ENCODE data around the gene MKRN2OS. TPM values are rescaled to one million over a fixed set of nuclear protein-coding genes. Genes with fewer than 3 reads are reported as not detected.

MKRN2OS gene
- total RNA-seq, 1 experiment from 2014 or later: 0.47 TPM

- peaks cover 90% of the 10 kb centered on the region for H3K36me3 Mint-ChIP-seq (ENCODE audit: insufficient read depth, unreplicated experiment)
- no peaks in the 10 kb centered on the region for H3K9me3 Mint-ChIP-seq (ENCODE audit: unreplicated experiment)
- ChIA-PET CTCF (interaction anchor here (1.0 kb wide), 1 partner anchor 37 kb away, joined by 3 read pairs; no protein-coding TSS in a partner anchor), POLR2A (no interaction called here)
- no peak for DNase-seq (ENCODE audit: unreplicated experiment)
- no TSS peak for BruUV-seq (replicated peaks)
- no peaks in the 10 kb centered on the region for H3K4me1 Mint-ChIP-seq (ENCODE audit: insufficient read depth, unreplicated experiment)
- no peaks in the 10 kb centered on the region for H3K27me3 Mint-ChIP-seq (ENCODE audit: insufficient read depth, unreplicated experiment)
- H3K27ac Mint-ChIP-seq (ENCODE audit: low read depth, unreplicated experiment): no peak overlapping the region
- intact Hi-C loops (cut with micrococcal nuclease): no loop called here
- TF ChIP-seq CTCF (IDR thresholded peaks at IDR 0.05; ENCODE audit: unreplicated experiment): no peak
- H3K4me3 Mint-ChIP-seq (ENCODE audit: unreplicated experiment): no peak overlapping the region
Observed at GRCh38 chr3:12574661-12575060, 29.4 kb upstream of the MKRN2OS start.

GRCh38 chr3:12574131-12574530, 28.8 kb upstream of the MKRN2OS start:
- no peaks in the 10 kb centered on the region for H3K4me1 Mint-ChIP-seq (ENCODE audit: insufficient read depth, unreplicated experiment)
- intact Hi-C loops (cut with micrococcal nuclease): no loop called here
- DNase-seq (ENCODE audit: unreplicated experiment): no peak
- no peaks in the 10 kb centered on the region for H3K9me3 Mint-ChIP-seq (ENCODE audit: unreplicated experiment)
- H3K4me3 Mint-ChIP-seq (ENCODE audit: unreplicated experiment): no peak overlapping the region
- peaks cover 90% of the 10 kb centered on the region for H3K36me3 Mint-ChIP-seq (ENCODE audit: insufficient read depth, unreplicated experiment)
- no peaks in the 10 kb centered on the region for H3K27me3 Mint-ChIP-seq (ENCODE audit: insufficient read depth, unreplicated experiment)
- H3K27ac Mint-ChIP-seq (ENCODE audit: low read depth, unreplicated experiment): no peak overlapping the region
- TF ChIP-seq CTCF (IDR thresholded peaks at IDR 0.05; ENCODE audit: unreplicated experiment): no peak
- no TSS peak for BruUV-seq (replicated peaks)
- CTCF ChIA-PET: interaction anchor here (0.9 to 1.0 kb wide), 2 partner anchors 9 to 38 kb away, joined by 3 read pairs; no protein-coding TSS in a partner anchor
- POLR2A ChIA-PET: no interaction called here

- Mint-ChIP-seq H3K4me1 (ENCODE audit: insufficient read depth, unreplicated experiment) (no peaks in the 10 kb centered on the region), H3K36me3 (ENCODE audit: insufficient read depth, unreplicated experiment) (peaks cover 86% of the 10 kb centered on the region), H3K27me3 (ENCODE audit: insufficient read depth, unreplicated experiment) (no peaks in the 10 kb centered on the region), H3K4me3 (ENCODE audit: unreplicated experiment) (no peak overlapping the region), H3K27ac (ENCODE audit: low read depth, unreplicated experiment) (no peak overlapping the region), H3K9me3 (ENCODE audit: unreplicated experiment) (no peaks in the 10 kb centered on the region)
- intact Hi-C loops (cut with micrococcal nuclease): no loop called here
- TF ChIP-seq CTCF (IDR thresholded peaks at IDR 0.05; ENCODE audit: unreplicated experiment): no peak
- no peak for DNase-seq (ENCODE audit: unreplicated experiment)
- ChIA-PET CTCF (no interaction called here), POLR2A (interaction anchor here (0.8 kb wide), 1 partner anchor 29 kb away, joined by 3 read pairs; no protein-coding TSS in a partner anchor)
- no TSS peak for BruUV-seq (replicated peaks)
Observed at GRCh38 chr3:12571986-12572385, 26.7 kb upstream of the MKRN2OS start.

GRCh38 chr3:12569836-12570235, 24.5 kb upstream of the MKRN2OS start:
- H3K4me1 Mint-ChIP-seq (ENCODE audit: insufficient read depth, unreplicated experiment): peaks cover under 1% of the 10 kb centered on the region
- H3K27me3 Mint-ChIP-seq (ENCODE audit: insufficient read depth, unreplicated experiment): no peaks in the 10 kb centered on the region
- peaks cover 64% of the 10 kb centered on the region for H3K36me3 Mint-ChIP-seq (ENCODE audit: insufficient read depth, unreplicated experiment)
- intact Hi-C loops (cut with micrococcal nuclease): no loop called here
- TF ChIP-seq CTCF (IDR thresholded peaks at IDR 0.05; ENCODE audit: unreplicated experiment): no peak
- CTCF ChIA-PET: interaction anchor here (0.7 kb wide), 1 partner anchor 8 kb away, joined by 3 read pairs; no protein-coding TSS in a partner anchor
- H3K27ac Mint-ChIP-seq (ENCODE audit: low read depth, unreplicated experiment): no peak overlapping the region
- no peaks in the 10 kb centered on the region for H3K9me3 Mint-ChIP-seq (ENCODE audit: unreplicated experiment)
- POLR2A ChIA-PET: no interaction called here
- BruUV-seq (replicated peaks): no TSS peak
- no peak overlapping the region for H3K4me3 Mint-ChIP-seq (ENCODE audit: unreplicated experiment)
- no peak for DNase-seq (ENCODE audit: unreplicated experiment)
